ENCODE data around the gene ARHGEF19.
A peak's percentile ranks its signal among the peaks of the same experiment; 100 is the strongest.
"Not testable (repeated sequence)": the region's sequence is repeated elsewhere in the genome, so short reads cannot be mapped to it uniquely, and the experiment has no call there.

ARHGEF19 gene

GRCh38 chr1:16163608-16164212, 48.7 kb downstream of the ARHGEF19 start:
- not testable (repeated sequence) for DNase-seq

GRCh38 chr1:16162163-16162822, 50.2 kb downstream of the ARHGEF19 start:
- peak; percentile 73 for DNase-seq

- no peak for DNase-seq
These were observed 50.7 kb downstream of the ARHGEF19 start for GRCh38 chr1:16161717-16162116.

- no peak for DNase-seq
These were observed 53.2 kb downstream of the ARHGEF19 start for GRCh38 chr1:16158993-16159831.

- DNase-seq: no peak
These were observed 54.4 kb downstream of the ARHGEF19 start for GRCh38 chr1:16158025-16158424.

GRCh38 chr1:16156848-16157495, 55.5 kb downstream of the ARHGEF19 start:
- no peak for DNase-seq

GRCh38 chr1:16155537-16156410, 56.7 kb downstream of the ARHGEF19 start, which contains the start of gene EPHA2:
EPHA2 (minus strand) TSS chr1:16156069; CDS start chr1:16155932, 137 bp downstream.
- DNase-seq: peak; percentile 64

- DNase-seq: no peak
These were observed 58.3 kb downstream of the ARHGEF19 start for GRCh38 chr1:16153999-16154673.

- DNase-seq: no peak
These were observed 59.1 kb downstream of the ARHGEF19 start for GRCh38 chr1:16153096-16153998.

- DNase-seq: no peak
These were observed 59.9 kb downstream of the ARHGEF19 start for GRCh38 chr1:16152481-16153087.

- no peak for DNase-seq
These were observed 60.5 kb downstream of the ARHGEF19 start for GRCh38 chr1:16151995-16152384.

GRCh38 chr1:16151196-16151994, 61.1 kb downstream of the ARHGEF19 start:
- no peak for DNase-seq

GRCh38 chr1:16150508-16150907, 61.9 kb downstream of the ARHGEF19 start:
- DNase-seq: no peak

GRCh38 chr1:16149702-16150488, 62.6 kb downstream of the ARHGEF19 start:
- no peak for DNase-seq

- DNase-seq: no peak
These were observed 63.3 kb downstream of the ARHGEF19 start for GRCh38 chr1:16149146-16149545.

- DNase-seq: no peak
These were observed 63.9 kb downstream of the ARHGEF19 start for GRCh38 chr1:16148329-16149092.
